C4-2B (cell line): Measurements from ENCODE around the gene CALCOCO2.

ENCODE experiments used
- H3K27ac ChIP-seq: fragments of 450-650 bp; 2 replicates; pipeline ENCODE4 v1.5.1; 2017
- ZFX ChIP-seq: fragments of 450-650 bp; IDR thresholded peaks from 2 replicates; pipeline ENCODE4 v1.6.1; 2017
- TF ChIP-seq, protein P1 (sequence below): fragments of 450-650 bp; conservative IDR thresholded peaks from 2 replicates; pipeline ENCODE4 v1.5.1; 2017; ENCODE audit warnings: mild to moderate bottlenecking

CALCOCO2 gene

DNA sequence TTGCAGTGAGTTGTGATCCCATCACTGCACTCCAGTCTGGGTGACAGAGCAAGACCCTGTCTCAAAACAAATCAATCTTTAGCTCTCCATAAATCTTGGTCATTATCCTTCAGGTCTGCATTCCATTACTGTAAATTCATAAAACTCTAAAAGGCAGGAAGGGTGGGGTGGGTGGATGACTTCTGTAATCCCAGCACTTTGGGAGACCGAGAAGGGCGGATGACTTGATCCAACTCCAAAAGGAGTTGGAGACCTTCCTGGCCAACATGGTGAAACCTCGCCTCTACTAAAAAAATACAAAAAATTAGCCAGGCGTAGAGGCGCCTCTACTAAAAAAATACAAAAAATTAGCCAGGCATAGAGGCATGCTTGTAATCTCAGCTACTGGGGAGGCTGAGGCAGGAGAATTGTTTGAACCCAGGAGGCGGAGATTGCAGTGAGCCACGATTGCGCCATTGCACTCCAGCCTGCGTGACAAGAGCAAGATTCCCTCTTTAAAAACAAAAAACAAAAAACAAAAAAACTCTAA lies 75.2 kb downstream of the CALCOCO2 start:
- TF ChIP-seq ZFX, result no peak
- TF ChIP-seq, protein P1, sequence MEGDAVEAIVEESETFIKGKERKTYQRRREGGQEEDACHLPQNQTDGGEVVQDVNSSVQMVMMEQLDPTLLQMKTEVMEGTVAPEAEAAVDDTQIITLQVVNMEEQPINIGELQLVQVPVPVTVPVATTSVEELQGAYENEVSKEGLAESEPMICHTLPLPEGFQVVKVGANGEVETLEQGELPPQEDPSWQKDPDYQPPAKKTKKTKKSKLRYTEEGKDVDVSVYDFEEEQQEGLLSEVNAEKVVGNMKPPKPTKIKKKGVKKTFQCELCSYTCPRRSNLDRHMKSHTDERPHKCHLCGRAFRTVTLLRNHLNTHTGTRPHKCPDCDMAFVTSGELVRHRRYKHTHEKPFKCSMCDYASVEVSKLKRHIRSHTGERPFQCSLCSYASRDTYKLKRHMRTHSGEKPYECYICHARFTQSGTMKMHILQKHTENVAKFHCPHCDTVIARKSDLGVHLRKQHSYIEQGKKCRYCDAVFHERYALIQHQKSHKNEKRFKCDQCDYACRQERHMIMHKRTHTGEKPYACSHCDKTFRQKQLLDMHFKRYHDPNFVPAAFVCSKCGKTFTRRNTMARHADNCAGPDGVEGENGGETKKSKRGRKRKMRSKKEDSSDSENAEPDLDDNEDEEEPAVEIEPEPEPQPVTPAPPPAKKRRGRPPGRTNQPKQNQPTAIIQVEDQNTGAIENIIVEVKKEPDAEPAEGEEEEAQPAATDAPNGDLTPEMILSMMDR, result no peak
- H3K27ac ChIP-seq, result no peak overlapping the region

DNA sequence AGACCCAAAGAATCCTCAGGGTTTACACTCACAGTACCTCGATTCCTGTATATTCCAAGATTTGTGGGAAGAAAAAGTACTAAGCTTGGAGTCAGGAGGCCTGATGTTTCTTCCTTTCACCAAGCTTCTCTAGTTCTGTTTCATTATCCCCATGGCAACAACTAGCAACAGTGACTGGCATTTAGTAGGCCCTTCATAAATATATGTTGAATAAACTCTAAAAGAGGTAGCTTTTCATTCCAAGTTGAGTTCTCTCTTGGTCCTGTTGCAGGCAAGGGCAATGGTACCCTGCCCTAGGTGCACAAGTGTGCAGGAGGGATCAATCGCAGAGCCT lies 76.8 kb downstream of the CALCOCO2 start:
- no peak for TF ChIP-seq ZFX
- TF ChIP-seq, protein P1, result no peak

DNA sequence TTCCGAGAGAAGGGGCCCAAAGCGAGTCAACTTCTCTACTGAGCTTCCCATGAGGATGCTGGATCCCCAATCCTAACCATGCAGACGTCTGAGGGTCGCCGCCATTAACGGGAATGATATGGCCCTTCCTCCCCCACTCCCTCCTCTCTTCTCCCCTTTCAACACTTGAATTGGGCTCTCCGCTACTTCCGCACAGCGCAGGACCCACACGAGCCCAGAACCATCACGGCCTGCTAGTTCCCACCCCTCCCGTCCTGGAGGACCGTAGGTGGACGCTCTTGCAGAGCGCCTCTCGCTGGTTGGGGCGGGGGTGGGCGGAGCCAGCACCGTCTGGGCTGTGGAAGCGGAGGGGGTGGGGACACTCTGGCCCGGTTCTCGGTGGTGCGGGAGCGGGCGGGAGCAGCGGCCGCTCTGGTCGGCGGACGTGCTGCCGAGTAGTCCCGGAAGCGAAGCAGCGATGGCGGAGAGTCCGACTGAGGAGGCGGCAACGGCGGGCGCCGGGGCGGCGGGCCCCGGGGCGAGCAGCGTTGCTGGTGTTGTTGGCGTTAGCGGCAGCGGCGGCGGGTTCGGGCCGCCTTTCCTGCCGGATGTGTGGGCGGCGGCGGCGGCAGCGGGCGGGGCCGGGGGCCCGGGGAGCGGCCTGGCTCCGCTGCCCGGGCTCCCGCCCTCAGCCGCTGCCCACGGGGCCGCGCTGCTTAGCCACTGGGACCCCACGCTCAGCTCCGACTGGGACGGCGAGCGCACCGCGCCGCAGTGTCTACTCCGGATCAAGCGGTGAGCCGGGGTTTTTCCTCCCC lies 77.4 kb downstream of the CALCOCO2 start, which contains the start of gene UBE2Z:
TSS of gene UBE2Z (plus strand) at position 361 of the 797 bp plus-strand sequence. CDS start at position 458, 97 bp downstream.
- TF ChIP-seq, protein P1, result peak; percentile 70; the same call in 1 of the 2 replicates
- peak; percentile 69 for TF ChIP-seq ZFX
- H3K27ac ChIP-seq, result peak within 1 kb of the TSS; percentile 90

More for the DNA sequence above, 76.8 kb downstream of the CALCOCO2 start:
- peak overlapping the region; percentile 90 for H3K27ac ChIP-seq

DNA sequence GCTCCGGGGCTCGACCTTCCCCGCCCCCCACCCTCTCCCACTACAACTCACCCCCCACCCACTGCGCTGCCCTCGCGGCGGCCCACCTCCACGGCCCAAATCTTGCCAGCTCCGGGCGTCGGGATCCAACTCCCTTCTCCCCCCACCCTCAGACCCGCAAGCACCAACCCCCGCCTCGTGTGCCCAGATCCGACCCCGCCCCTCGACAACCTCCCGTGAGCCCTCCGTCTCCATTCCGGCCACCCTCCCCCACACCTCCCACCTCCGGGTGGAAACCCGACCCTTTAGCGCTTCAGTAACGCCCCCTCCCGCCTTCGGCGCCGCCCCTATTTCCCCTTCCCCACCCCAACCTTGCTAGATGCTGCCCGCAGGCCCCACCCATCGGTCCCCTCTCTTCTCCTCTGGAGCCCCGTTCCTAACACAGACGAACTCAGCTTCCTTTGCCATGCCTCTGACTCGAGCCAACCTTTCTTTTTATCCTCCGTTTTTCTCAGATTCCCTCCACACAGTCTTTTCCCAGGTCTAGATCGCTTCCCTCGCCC lies 78.1 kb downstream of the CALCOCO2 start:
- H3K27ac ChIP-seq, result peak overlapping the region; percentile 90
- TF ChIP-seq, protein P1, result no peak
- TF ChIP-seq ZFX, result no peak

DNA sequence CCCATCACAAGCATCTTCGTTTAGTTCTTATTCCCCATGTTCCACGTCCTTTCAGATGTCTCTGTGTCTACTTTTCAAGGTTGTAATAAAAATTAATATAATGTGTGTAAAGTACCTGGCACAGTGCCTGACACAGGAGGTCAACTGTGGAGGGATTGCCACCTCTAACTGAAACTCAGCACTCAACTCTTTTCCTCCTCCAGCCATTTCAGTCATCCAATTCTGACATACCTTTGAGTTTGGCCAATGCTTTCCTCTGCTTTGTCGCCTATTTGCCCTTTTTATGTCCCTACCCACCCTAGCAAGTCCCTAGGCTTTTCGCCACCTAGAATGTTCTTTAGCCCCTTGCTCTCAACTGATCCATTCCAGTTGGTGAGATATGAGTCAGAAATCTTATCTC lies 78.9 kb downstream of the CALCOCO2 start:
- no peak overlapping the region; the same call in 1 of the 2 replicates for H3K27ac ChIP-seq
- no peak for TF ChIP-seq ZFX
- TF ChIP-seq, protein P1, result no peak

DNA sequence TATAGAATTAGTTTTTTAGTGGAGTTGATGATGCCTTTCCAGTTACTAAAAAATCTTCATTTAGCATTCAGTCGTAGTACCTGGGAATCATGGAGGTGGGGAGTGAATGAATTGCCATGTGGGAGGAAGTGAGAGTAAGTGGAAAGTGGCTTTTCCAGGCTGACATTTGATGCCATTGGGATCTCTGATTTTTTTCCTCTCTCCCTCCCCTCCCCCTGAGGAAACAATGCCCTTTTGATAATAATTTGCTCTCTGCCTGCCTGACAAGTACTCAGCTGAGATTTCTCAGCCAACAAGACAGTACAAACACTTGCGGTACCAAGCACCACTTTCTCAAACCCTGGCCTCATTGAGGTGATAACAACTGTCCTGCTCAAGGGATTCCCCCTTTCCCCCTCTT lies 79.5 kb downstream of the CALCOCO2 start:
- no peak overlapping the region; the same call in 1 of the 2 replicates for H3K27ac ChIP-seq
- TF ChIP-seq, protein P1, result no peak
- TF ChIP-seq ZFX, result no peak

DNA sequence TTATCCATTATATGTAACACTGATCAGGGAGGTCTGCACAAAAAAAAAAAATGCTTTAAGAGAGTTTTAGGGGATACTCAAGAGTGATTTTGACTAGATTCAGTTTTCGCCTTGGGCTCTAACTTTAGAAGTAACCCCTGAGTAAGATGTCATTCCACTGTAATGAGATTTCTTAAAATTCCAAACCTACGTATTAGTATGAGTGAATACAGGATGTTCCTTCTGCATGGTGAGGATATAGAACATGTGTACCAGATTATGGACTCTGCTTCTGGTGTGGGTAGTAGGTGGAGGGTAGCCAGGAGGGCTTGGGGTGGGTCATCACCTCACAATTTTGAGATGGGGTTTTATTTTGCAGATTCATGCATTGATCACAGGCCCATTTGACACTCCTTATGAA lies 81.6 kb downstream of the CALCOCO2 start:
- TF ChIP-seq, protein P1, result no peak
- no peak for TF ChIP-seq ZFX
- no peak overlapping the region for H3K27ac ChIP-seq
